Measurements from ENCODE around the gene DOLPP1. TPM values are rescaled to one million over a fixed set of nuclear protein-coding genes. Genes with fewer than 3 reads are reported as not detected.
"Not testable (repeated sequence)": the region's sequence is repeated elsewhere in the genome, so short reads cannot be mapped to it uniquely, and the experiment has no call there.

DOLPP1 gene
- total and polyA plus RNA-seq, 4 donors = 7.0 to 17.6 (median 10.0) TPM

DNA sequence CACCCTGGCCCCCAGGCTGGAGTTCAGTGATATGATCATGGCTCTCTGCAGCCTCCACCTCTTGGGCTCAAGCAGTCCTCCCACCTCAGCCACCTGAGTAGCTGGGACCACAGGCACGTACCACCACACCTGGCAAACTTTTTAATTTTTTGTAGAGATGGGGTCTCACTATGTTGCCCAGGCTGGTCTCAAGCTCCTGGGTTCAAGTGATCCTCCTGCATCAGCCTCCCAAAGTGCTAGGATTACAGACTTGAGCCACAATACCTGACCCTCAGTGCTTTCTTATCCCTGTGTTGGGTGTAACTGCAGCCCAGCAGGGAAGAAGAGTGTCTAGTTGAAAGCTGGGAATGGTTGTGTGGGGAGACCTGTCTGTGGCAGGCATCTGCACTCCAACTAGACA, 41.2 kb downstream of the DOLPP1 start:
- DNase-seq = no peak
- no peak overlapping the region for H3K9ac ChIP-seq (ENCODE audit: insufficient read depth in 1 of 2, low read length in 2 of 2)
- TF ChIP-seq, protein P1, sequence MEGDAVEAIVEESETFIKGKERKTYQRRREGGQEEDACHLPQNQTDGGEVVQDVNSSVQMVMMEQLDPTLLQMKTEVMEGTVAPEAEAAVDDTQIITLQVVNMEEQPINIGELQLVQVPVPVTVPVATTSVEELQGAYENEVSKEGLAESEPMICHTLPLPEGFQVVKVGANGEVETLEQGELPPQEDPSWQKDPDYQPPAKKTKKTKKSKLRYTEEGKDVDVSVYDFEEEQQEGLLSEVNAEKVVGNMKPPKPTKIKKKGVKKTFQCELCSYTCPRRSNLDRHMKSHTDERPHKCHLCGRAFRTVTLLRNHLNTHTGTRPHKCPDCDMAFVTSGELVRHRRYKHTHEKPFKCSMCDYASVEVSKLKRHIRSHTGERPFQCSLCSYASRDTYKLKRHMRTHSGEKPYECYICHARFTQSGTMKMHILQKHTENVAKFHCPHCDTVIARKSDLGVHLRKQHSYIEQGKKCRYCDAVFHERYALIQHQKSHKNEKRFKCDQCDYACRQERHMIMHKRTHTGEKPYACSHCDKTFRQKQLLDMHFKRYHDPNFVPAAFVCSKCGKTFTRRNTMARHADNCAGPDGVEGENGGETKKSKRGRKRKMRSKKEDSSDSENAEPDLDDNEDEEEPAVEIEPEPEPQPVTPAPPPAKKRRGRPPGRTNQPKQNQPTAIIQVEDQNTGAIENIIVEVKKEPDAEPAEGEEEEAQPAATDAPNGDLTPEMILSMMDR (IDR thresholded peaks at IDR 0.05; ENCODE audit: control extremely low read depth, extremely low read depth) = no peak
- no peaks in the 10 kb centered on the region for H3K27me3 ChIP-seq (ENCODE audit: control insufficient read depth in 3 of 3, insufficient read depth in 3 of 3, low read length in 2 of 3)
- no peak overlapping the region for H3K27ac ChIP-seq (ENCODE audit: low read depth in 1 of 2, low read length in 1 of 2)
- no peaks in the 10 kb centered on the region for H3K9me3 ChIP-seq (ENCODE audit: control insufficient read depth in 4 of 4, insufficient read depth in 3 of 4, low read length in 3 of 4)
- H3K4me1 ChIP-seq (ENCODE audit: control insufficient read depth in 5 of 5, insufficient read depth in 5 of 5, low read length in 5 of 5) = peaks cover 0 to 8% (median 0%) of the 10 kb centered on the region in 5 donors
- no peak for ATAC-seq (ENCODE audit: insufficient read depth, low FRiP score)
- H3K36me3 ChIP-seq (ENCODE audit: control insufficient read depth in 4 of 4, insufficient read depth in 4 of 4, low read length in 4 of 4) = peaks cover 8 to 39% (median 14%) of the 10 kb centered on the region in 4 donors
- no peak overlapping the region for H3K4me3 ChIP-seq
- WGBS, 2 donors = 85 to 95% methylated on average over 1 of the region's 1 CpG

DNA sequence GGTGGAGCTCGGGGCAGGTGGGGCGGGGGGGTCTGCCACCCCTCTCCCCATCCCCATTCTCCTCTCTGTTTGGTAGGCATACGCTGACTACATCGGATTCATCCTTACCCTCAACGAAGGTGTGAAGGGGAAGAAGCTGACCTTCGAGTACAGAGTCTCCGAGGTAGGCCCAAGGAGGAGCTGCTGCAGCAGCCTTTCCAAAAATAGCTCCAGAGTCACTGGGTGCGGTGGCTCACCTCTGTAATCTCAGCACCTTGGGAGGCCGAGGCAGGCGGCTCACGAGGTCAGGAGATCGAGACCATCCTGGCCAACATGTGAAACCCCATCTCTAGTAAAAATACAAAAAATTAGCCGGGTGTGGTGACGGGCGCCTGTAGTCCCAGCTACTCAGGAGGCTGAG, 42.1 kb downstream of the DOLPP1 start:
- H3K36me3 ChIP-seq (ENCODE audit: control insufficient read depth in 4 of 4, insufficient read depth in 4 of 4, low read length in 4 of 4) = peaks cover 8 to 44% (median 14%) of the 10 kb centered on the region in 4 donors
- H3K4me1 ChIP-seq (ENCODE audit: control insufficient read depth in 5 of 5, insufficient read depth in 5 of 5, low read length in 5 of 5); H3K9ac ChIP-seq (ENCODE audit: insufficient read depth in 1 of 2, low read length in 2 of 2); ATAC-seq (ENCODE audit: insufficient read depth, low FRiP score); H3K4me3 ChIP-seq; H3K9me3 ChIP-seq (ENCODE audit: control insufficient read depth in 4 of 4, insufficient read depth in 3 of 4, low read length in 3 of 4); H3K27me3 ChIP-seq (ENCODE audit: control insufficient read depth in 3 of 3, insufficient read depth in 3 of 3, low read length in 2 of 3); H3K27ac ChIP-seq (ENCODE audit: low read depth in 1 of 2, low read length in 1 of 2); DNase-seq: not testable (repeated sequence)
- 96 to 97% methylated on average over 15 of the region's 15 CpGs for WGBS, 2 donors

DNA sequence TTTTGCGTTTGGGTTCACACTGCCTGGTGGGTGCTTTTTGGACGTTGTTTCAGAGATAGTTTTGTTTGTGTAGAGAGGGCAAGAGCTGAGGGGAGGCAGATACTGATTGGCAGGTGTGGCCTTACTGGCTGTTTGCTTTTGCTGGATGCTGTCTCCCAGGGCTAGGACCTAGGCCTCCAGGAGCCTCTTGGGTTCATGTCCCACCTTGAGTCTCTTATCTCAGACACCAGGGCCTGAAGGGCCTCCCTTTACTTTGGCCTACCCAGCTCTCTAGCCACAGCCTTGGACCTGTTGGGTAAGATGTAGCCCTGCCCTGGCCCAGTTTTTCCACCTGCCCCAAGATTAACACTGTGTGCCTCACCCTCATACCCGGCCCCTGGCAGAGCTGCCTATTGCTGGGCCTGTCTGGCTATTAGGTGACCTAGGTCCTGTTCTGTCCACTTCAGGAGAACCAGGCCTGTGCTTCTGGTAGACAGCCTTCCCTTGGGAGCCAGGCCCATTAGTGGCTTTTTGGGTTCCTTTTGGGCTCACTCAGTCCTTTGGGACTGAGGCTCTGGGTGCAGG, 43.7 kb downstream of the DOLPP1 start:
- Histone ChIP-seq H3K27ac (ENCODE audit: low read depth in 1 of 2, low read length in 1 of 2) (no peak overlapping the region), H3K9ac (ENCODE audit: insufficient read depth in 1 of 2, low read length in 2 of 2) (no peak overlapping the region), H3K4me1 (ENCODE audit: control insufficient read depth in 5 of 5, insufficient read depth in 5 of 5, low read length in 5 of 5) (peaks cover 0 to 8% (median 0%) of the 10 kb centered on the region in 5 donors), H3K36me3 (ENCODE audit: control insufficient read depth in 4 of 4, insufficient read depth in 4 of 4, low read length in 4 of 4) (peaks cover 9 to 47% (median 18%) of the 10 kb centered on the region in 4 donors), H3K9me3 (ENCODE audit: control insufficient read depth in 4 of 4, insufficient read depth in 3 of 4, low read length in 3 of 4) (no peaks in the 10 kb centered on the region), H3K4me3 (no peak overlapping the region), H3K27me3 (ENCODE audit: control insufficient read depth in 3 of 3, insufficient read depth in 3 of 3, low read length in 2 of 3) (no peaks in the 10 kb centered on the region)
- TF ChIP-seq, protein P1 (IDR thresholded peaks at IDR 0.05; ENCODE audit: control extremely low read depth, extremely low read depth) = no peak
- no peak for DNase-seq
- WGBS, 2 donors = 79 to 86% methylated on average over 3 of the region's 3 CpGs
- ATAC-seq (ENCODE audit: insufficient read depth, low FRiP score) = no peak

DNA sequence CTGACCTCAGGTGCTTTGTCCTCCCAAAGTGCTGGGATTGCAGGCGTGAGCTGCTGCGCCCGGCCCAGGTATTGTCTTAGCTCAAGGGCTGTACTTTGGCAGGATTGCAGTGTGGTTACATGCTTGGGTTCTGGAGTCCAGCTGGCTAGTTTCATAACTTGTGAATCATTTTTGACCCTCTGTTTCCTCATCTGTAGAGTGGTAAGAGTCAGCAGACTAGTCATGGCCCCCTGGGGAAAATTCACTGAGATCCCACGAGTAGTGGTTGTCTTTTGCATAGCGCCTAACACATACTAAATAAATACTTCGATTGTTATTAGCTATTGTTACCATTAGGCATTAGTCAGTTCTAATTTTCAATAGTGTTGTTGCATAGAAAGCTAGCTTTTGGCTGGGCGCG, 44.6 kb downstream of the DOLPP1 start:
- ATAC-seq (ENCODE audit: insufficient read depth, low FRiP score) (no peak), DNase-seq (no peak)
- Histone ChIP-seq H3K36me3 (ENCODE audit: control insufficient read depth in 4 of 4, insufficient read depth in 4 of 4, low read length in 4 of 4) (peaks cover 8 to 47% (median 21%) of the 10 kb centered on the region in 4 donors), H3K27ac (ENCODE audit: low read depth in 1 of 2, low read length in 1 of 2) (no peak overlapping the region), H3K27me3 (ENCODE audit: control insufficient read depth in 3 of 3, insufficient read depth in 3 of 3, low read length in 2 of 3) (no peaks in the 10 kb centered on the region), H3K9ac (ENCODE audit: insufficient read depth in 1 of 2, low read length in 2 of 2) (no peak overlapping the region), H3K9me3 (ENCODE audit: control insufficient read depth in 4 of 4, insufficient read depth in 3 of 4, low read length in 3 of 4) (no peaks in the 10 kb centered on the region), H3K4me3 (no peak overlapping the region), H3K4me1 (ENCODE audit: control insufficient read depth in 5 of 5, insufficient read depth in 5 of 5, low read length in 5 of 5) (peaks cover 0 to 8% (median 0%) of the 10 kb centered on the region in 5 donors)
- TF ChIP-seq, protein P1 (IDR thresholded peaks at IDR 0.05; ENCODE audit: control extremely low read depth, extremely low read depth) = no peak
- 92 to 94% methylated on average over 8 of the region's 8 CpGs for WGBS, 2 donors
